AG09319 (cell line): ENCODE measurements around the gene GIGYF2.

Source experiments
- DNase-seq: peaks from one replicate; pipeline ENCODE4 v3.0.0-alpha.2; 2010; ENCODE audit warnings: low read depth; ENCODE audit errors: extremely low read depth
- TF ChIP-seq, protein P1 (sequence below): IDR thresholded peaks from 2 replicates; pipeline ENCODE4 v1.5.1; 2011; ENCODE audit warnings: low read depth, mild to moderate bottlenecking, inconsistent platforms, low read length, moderate library complexity

The GIGYF2 gene

DNA sequence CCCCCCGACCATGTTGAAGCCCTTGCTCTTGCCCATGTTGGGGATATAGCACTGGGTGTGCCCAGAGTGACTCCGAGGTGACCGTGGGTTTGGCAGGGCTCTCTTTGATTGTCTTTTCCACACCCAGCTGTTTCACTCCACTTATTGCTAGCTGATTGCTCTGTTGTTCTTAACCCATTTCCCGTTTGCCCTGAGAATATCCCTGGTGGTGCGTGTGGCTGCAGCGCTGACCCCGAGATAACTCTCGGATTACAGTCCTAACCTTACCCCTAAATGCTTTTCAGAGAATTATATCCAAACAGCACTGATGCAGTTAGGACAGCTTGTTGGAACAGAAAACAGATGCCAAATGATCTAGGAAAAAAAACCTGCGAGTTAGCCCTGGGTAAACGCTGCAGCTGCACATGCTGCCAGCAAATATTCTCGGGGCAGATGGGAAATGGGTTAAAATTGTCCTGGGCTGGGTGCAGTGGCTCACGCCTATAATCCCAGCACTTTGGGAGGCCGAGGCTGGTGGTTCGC lies 138.6 kb downstream of the GIGYF2 start:
- TF ChIP-seq, protein P1, sequence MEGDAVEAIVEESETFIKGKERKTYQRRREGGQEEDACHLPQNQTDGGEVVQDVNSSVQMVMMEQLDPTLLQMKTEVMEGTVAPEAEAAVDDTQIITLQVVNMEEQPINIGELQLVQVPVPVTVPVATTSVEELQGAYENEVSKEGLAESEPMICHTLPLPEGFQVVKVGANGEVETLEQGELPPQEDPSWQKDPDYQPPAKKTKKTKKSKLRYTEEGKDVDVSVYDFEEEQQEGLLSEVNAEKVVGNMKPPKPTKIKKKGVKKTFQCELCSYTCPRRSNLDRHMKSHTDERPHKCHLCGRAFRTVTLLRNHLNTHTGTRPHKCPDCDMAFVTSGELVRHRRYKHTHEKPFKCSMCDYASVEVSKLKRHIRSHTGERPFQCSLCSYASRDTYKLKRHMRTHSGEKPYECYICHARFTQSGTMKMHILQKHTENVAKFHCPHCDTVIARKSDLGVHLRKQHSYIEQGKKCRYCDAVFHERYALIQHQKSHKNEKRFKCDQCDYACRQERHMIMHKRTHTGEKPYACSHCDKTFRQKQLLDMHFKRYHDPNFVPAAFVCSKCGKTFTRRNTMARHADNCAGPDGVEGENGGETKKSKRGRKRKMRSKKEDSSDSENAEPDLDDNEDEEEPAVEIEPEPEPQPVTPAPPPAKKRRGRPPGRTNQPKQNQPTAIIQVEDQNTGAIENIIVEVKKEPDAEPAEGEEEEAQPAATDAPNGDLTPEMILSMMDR, result no peak
- DNase-seq, result no peak

DNA sequence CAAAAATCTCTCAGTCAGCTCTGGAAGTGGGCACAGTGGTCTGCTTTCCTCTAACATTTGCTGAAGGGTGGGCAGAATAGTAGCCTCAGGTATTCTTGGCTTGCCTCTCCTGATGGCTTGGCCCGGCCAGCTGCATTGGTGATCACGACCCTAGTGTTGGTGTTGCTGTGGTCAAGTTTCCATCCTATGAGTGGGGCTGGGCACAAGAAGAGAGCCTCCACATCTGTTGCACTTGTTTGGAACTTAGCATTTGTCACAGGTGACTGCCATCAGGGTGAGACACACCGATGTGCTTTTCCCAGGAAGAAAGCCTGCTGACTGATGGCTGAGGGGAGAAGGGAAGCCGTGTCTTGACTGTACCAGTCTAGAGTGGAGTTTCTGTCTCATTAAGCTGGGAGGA lies 139.8 kb downstream of the GIGYF2 start:
- TF ChIP-seq, protein P1, result no peak
- DNase-seq, result no peak

DNA sequence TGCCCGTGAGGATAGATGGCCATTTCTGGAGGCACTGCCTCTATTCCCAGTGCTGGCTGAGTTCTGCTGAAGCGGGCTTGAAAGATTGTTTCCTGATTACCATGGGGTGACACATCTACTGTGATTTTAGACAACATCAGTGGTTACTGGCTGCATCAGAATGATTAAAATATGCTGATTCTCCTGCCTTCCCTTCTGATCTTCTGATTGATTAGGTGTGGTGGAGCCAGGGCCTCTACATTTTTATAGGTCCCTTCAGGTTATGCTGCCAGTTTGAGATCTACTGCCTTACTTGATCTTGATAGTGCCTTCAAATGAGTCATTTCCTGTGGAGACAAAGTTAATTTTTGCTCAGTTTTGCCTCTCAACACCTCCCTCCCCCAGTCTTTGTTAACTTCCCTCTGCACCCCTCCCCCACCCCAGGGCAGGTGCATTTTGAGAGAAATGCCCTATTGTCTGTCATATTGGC lies 141.3 kb downstream of the GIGYF2 start:
- TF ChIP-seq, protein P1, result no peak
- DNase-seq, result no peak

DNA sequence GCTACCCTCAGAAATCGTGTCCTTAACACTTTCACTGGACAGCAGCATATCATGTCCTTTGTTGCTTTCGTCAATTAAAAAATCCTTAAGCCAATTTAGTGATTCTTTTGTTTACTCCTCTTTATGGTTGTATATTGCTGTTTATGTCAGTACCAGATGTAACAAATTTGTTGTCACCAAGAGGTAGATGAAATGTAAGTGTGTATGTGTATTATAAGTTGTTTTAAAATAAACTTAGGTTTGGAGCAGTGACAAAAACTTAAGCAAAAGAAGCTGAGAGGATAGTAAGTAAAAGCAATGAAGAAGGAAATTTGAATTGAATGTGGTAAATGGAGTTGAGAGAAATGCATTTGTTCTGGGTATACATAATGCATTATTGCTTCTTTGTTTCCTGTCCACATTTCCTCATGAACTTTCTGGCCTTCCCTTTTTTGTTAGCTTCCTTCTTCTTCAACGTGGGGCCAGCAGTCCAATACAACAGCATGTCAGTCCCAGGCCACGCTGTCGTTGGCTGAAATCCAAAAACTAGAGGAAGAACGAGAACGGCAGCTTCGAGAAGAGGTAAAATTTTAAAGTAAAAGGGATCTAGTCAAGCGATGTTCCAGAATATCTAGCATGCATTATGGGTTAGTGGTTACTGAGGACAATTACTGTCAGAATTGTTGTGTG lies 142.4 kb downstream of the GIGYF2 start:
- TF ChIP-seq, protein P1, result no peak
- no peak for DNase-seq

DNA sequence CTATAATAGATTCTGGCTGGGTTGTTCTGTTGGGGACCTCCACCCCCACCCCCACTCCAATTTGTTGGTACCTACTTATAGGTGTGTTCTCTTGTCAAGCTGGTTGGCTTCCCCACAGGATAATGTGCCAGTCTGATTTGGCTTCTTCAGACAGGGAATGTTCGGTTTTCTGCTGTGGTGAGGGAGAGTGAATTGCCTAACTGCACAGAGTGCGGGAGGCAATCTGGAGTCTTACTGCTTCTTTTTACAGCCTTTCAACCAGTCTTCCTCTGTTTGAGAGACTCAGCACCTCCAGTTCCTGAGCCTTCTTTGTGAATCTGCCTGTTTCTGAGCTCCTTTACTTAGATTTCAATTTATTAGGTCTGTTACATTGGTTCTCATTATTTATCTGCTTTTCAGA lies 145.6 kb downstream of the GIGYF2 start:
- DNase-seq, result no peak
- TF ChIP-seq, protein P1, result no peak

DNA sequence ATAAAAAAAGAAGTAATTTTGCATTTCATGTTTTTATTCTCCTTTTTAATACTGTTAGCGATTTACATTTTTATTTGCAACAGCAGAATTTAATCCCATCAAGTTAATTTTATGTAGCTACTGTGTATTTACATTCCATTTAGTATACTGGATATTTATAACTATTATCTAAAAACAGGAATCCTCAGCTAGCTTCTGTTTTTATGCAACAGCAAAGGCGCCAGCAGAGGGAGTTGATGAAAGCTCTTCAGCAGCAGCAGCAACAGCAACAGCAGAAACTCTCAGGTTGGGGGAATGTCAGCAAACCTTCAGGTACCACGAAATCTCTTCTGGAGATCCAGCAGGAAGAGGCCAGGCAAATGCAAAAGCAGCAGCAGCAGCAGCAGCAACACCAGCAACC lies 146.7 kb downstream of the GIGYF2 start:
- TF ChIP-seq, protein P1, result no peak
- DNase-seq, result no peak

DNA sequence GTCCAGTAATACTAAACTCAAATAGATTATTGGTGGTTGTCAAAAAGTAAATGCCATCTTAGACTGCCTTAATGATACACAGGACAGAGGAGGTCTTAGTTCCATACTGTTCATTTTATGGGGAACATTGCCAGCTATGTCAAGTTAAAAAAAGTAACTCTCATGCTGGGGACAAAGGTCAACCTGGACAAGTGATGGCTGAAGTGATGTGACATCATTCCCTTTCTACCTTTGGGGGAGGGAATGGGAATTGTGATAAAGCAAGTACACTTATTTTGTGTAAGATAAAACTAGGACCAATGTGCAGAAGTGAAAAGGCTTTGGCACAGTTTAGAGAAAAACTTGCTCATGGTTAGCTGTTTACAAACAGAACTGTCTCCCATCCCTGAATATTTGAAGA lies 148.9 kb downstream of the GIGYF2 start:
- TF ChIP-seq, protein P1, result no peak
- DNase-seq, result no peak
